ENCODE results near the gene FOXP1. TPM values are rescaled to one million over a fixed set of nuclear protein-coding genes. Genes with fewer than 3 reads are reported as not detected.

Gene FOXP1
- total and polyA plus RNA-seq, 9 of the 15 experiments (the other 6 are each of a cell fraction or from before 2014, with no cell fraction given): 7.7 to 34.5 (median 13.7) TPM

DNA sequence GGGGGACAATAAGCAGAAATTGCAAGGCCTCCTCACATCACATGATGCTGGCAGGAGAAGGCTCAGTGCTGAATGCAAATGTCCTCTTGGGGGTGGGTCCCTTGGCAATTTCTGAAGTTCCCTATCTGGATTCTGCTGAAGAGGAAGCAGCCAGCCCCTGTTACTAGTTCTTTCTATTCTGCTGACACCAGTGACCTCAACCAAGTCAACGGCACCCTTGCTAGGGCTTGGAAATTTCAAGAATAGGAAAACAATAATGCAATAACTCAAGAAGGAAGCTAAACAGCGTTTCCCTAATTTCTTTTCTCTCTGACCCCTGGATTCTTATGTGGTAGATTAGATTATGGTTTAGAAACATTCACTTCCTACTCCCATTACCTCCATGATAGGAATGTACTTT is 46.2 kb upstream of the FOXP1 start (continued):
- TF ChIP-seq ETV1 (tag; conservative IDR thresholded peaks at IDR 0.05; ENCODE audit: low read depth): no peak
- TF ChIP-seq POLR2AphosphoS2 (IDR thresholded peaks at IDR 0.05; ENCODE audit: low read length): no peak

DNA sequence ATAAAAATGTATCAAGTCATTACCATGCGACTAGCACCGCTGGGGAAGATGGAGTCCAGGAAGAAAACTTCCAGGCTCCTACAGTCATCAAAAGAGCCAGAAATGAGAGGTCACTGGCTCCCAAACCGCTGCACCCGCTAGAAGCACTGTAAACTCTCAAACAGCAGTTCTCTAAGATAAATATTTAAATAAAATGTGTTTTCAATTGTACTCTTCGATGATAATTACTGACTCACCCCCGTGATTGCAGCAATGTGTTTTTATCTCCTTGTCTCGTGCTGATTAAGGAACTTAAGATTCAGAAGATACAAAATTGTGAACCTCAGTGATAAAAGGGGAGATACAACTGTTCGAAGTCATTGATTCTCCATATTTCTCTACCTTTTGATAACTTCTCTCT is 45.8 kb upstream of the FOXP1 start:
- TF ChIP-seq LCOR (CRISPR knock-in tag; IDR thresholded peaks at IDR 0.05) (no peak), FOXK1 (CRISPR knock-in tag; IDR thresholded peaks at IDR 0.05; ENCODE audit: borderline replicate concordance) (no peak), SMARCA5 (IDR thresholded peaks at IDR 0.05) (no peak), CAMTA2 (CRISPR knock-in tag; conservative IDR thresholded peaks at IDR 0.05) (no peak), SIRT6 (IDR thresholded peaks at IDR 0.05; ENCODE audit: low read depth, low read length) (no peak), WHSC1 (IDR thresholded peaks at IDR 0.05; ENCODE audit: low read length) (no peak), NFE2 (IDR thresholded peaks at IDR 0.05; ENCODE audit: low read depth) (no peak), FOSL1 (tag; conservative IDR thresholded peaks at IDR 0.05) (no peak), TRIM28 (IDR thresholded peaks at IDR 0.05) (no peak)
- TF ChIP-seq, protein P1, sequence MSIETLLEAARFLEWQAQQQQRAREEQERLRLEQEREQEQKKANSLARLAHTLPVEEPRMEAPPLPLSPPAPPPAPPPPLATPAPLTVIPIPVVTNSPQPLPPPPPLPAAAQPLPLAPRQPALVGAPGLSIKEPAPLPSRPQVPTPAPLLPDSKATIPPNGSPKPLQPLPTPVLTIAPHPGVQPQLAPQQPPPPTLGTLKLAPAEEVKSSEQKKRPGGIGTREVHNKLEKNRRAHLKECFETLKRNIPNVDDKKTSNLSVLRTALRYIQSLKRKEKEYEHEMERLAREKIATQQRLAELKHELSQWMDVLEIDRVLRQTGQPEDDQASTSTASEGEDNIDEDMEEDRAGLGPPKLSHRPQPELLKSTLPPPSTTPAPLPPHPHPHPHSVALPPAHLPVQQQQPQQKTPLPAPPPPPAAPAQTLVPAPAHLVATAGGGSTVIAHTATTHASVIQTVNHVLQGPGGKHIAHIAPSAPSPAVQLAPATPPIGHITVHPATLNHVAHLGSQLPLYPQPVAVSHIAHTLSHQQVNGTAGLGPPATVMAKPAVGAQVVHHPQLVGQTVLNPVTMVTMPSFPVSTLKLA (conservative IDR thresholded peaks at IDR 0.05): no peak
- TF ChIP-seq, protein P2, sequence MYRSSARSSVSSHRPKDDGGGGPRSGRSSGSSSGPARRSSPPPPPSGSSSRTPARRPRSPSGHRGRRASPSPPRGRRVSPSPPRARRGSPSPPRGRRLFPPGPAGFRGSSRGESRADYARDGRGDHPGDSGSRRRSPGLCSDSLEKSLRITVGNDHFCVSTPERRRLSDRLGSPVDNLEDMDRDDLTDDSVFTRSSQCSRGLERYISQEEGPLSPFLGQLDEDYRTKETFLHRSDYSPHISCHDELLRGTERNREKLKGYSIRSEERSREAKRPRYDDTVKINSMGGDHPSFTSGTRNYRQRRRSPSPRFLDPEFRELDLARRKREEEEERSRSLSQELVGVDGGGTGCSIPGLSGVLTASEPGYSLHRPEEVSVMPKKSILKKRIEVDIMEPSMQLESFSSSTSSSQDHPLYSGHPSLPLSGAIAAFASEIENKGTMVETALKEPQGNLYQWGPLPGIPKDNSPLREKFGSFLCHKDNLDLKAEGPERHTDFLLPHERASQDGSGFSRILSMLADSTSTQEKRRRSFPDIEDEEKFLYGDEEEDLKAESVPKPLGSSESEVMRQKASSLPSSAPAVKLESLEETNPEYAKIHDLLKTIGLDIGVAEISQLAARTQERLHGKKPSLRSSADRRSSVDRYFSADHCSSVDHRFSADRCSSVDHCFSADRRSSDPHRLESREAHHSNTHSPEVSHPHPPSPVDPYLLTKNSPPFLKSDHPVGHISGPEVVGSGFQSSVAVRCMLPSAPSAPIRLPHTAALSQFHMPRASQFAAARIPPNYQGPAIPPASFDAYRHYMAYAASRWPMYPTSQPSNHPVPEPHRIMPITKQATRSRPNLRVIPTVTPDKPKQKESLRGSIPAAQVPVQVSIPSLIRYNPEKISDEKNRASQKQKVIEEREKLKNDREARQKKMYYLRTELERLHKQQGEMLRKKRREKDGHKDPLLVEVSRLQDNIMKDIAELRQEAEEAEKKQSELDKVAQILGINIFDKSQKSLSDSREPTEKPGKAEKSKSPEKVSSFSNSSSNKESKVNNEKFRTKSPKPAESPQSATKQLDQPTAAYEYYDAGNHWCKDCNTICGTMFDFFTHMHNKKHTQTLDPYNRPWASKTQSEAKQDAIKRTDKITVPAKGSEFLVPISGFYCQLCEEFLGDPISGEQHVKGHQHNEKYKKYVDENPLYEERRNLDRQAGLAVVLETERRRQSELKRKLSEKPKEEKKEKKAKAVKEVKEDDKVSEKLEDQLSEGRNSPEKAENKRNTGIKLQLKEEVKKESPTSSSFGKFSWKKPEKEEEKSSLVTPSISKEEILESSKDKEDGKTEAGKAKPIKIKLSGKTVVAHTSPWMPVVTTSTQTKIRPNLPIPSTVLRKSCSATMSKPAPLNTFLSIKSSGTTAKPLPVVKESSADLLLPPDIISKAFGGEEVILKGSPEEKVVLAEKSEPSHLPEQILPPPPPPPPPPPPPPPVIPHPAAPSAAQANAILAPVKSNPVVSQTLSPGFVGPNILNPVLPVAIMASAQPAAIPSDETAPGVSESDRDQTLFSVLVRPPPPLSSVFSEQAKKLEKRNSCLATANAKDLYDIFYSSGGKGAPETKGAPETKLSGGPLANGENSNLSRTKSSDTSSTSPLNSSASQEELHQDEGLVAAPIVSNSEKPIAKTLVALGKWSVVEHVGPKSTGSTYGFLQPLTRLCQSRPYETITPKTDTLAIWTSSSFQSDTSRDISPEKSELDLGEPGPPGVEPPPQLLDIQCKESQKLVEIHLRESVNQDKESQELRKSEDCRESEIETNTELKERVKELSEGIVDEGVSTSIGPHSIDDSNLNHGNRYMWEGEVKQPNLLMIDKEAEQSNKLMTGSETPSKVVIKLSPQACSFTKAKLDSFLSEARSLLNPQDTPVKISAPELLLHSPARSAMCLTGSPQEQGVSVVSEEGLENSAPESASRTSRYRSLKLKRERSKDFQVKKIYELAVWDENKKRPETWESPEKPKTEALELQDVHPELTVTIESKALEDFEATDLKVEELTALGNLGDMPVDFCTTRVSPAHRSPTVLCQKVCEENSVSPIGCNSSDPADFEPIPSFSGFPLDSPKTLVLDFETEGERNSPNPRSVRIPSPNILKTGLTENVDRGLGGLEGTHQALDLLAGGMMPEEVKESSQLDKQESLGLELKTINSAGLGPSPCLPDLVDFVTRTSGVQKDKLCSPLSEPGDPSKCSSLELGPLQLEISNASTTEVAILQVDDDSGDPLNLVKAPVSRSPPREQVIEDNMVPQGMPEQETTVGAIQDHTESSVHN (IDR thresholded peaks at IDR 0.05; ENCODE audit: borderline replicate concordance in 1 of 2, low read depth in 1 of 2): no peak
- H3K9ac ChIP-seq (ENCODE audit: insufficient read depth in 1 of 2, low read depth in 2 of 2, low read length in 2 of 2): no peak overlapping the region
- intact Hi-C loops (cut with micrococcal nuclease): no loop called here
- H3K27ac ChIP-seq (ENCODE audit: extremely low read depth, low read depth, low read length): no peak overlapping the region
- ATAC-seq (no peak), DNase-seq (ENCODE audit: extremely low read depth in 1 of 4, low spot score in 3 of 4) (no peak), FAIRE-seq (no peak)
- WGBS (ENCODE audit: insufficient coverage, low coverage, missing lambda C conversion rate): 0% methylated on average over 8 of the region's 8 CpGs
- POLR2A ChIA-PET: no interaction called here
- H3K27me3 ChIP-seq (ENCODE audit: control insufficient read depth in 2 of 2, insufficient read depth in 2 of 2, low read length in 2 of 2): peaks cover 4 to 9% of the 10 kb centered on the region in 2 experiments; a peak in 4 of 5 replicates
- no peaks in the 10 kb centered on the region for H3K36me3 ChIP-seq (ENCODE audit: control insufficient read depth, insufficient read depth, low read length)
- no peaks in the 10 kb centered on the region for H3K4me1 ChIP-seq (replicated peaks in 1 of 2; ENCODE audit: control insufficient read depth in 2 of 2, insufficient read depth in 2 of 2, low read length in 2 of 2)
- H3K79me2 ChIP-seq (ENCODE audit: control insufficient read depth, insufficient read depth, low read length): no peaks in the 10 kb centered on the region
- H4K20me1 ChIP-seq (replicated peaks; ENCODE audit: control insufficient read depth, insufficient read depth, low read length): no peaks in the 10 kb centered on the region
- no TSS peak for BruUV-seq (replicated peaks)
- H2AFZ ChIP-seq (ENCODE audit: low read depth, low read length): no peak overlapping the region
- CTCF ChIA-PET (ENCODE audit: low intra/inter-chr PET ratio): no interaction called here
- H3K9me3 ChIP-seq (replicated peaks; ENCODE audit: control insufficient read depth, insufficient read depth, low read depth, low read length): no peaks in the 10 kb centered on the region
- no peaks in the 10 kb centered on the region for H3K9me1 ChIP-seq (ENCODE audit: control insufficient read depth, insufficient read depth, low read length)
- H3K4me3 ChIP-seq: no peak overlapping the region
- no peak overlapping the region for H3K4me2 ChIP-seq (ENCODE audit: insufficient read depth, low read length)
- in situ Hi-C loops (cut with MboI): no loop called here
